Testis (tissue), 3 donors: ENCODE results near the gene CACNB2. TPM values are rescaled to one million over a fixed set of nuclear protein-coding genes. Genes with fewer than 3 reads are reported as not detected.

Experiments
- DNase-seq: peaks from one replicate; pipeline ENCODE4 v3.0.0-alpha.2; 2019
- H3K27ac ChIP-seq, 2 donors: fragments of 200-600 bp; sonication (generic); one replicate each; pipeline ENCODE4 v1.5.1; 2019
- H3K27me3 ChIP-seq: fragments of 200-600 bp; sonication (generic); one replicate; pipeline ENCODE4 v1.5.1; 2019
- H3K36me3 ChIP-seq: fragments of 200-600 bp; sonication (generic); one replicate; pipeline ENCODE4 v1.5.1; 2017; ENCODE audit warnings: low read depth; ENCODE audit errors: missing control alignments
- H3K4me1 ChIP-seq: fragments of 200-600 bp; sonication (generic); one replicate; pipeline ENCODE4 v1.5.1; 2019
- H3K4me3 ChIP-seq, 2 donors: fragments of 200-600 bp; sonication (generic); one replicate each; pipeline ENCODE4 v1.5.1; 2017 to 2019
- H3K9me3 ChIP-seq: fragments of 200-600 bp; sonication (generic); one replicate; pipeline ENCODE4 v1.5.1; 2017
- CTCF ChIP-seq, 3 experiments: fragments of 450-650 bp in 2 of 3; fragments of 200-600 bp in 1 of 3; sonication (generic) in 1 of 3; IDR thresholded peaks; one replicate each; pipeline ENCODE4 v1.5.1; 2016 to 2019; ENCODE audit warnings: antibody characterized with exemption in 3 of 3, mild to moderate bottlenecking in 2 of 3, moderate library complexity in 1 of 3
- POLR2A ChIP-seq: fragments of 450-650 bp; IDR thresholded peaks from one replicate; pipeline ENCODE4 v1.6.1; 2017; ENCODE audit warnings: antibody characterized with exemption, mild to moderate bottlenecking, moderate library complexity
- WGBS, 2 donors: methylation state at CpG; one replicate each; pipeline ENCODE4 v1.1.5; 2018; 5-methylcytosine and 5-hydroxymethylcytosine counted together
- intact Hi-C: fragments of 100-400 bp; cut with DNase I; formaldehyde crosslinking; loops from one replicate; pipeline ENCODE4 v1.15.1; 2023; ENCODE audit warnings: low total_unique reads
- polyA plus RNA-seq: library from polyadenylated mRNA; stranded (reverse); fragments of 350-450 nt; fragmentation: Illumina TruSeq; extraction: RNeasy Lipid Tissue Mini Kit (QIAGEN cat#74804); gene quantifications from one replicate; pipeline ENCODE4 v1.2.3, GENCODE V29; 2014; ENCODE audit warnings: low read depth, low replicate concordance; ENCODE audit not compliant: insufficient read depth
- total RNA-seq, 2 donors: library from RNA; depleted of rRNA; stranded (reverse); fragments of >200 nt; gene quantifications; one replicate each; pipeline ENCODE4 v1.2.3, GENCODE V29; 2016

CACNB2 gene
- total and polyA plus RNA-seq, 3 donors from 2014 or later, result 1.3 to 4.8 (median 1.4) TPM

- TF ChIP-seq POLR2A, result no peak
- no peak for TF ChIP-seq CTCF (IDR thresholded peaks at IDR 0.05)
- no peak overlapping the region for H3K4me3 ChIP-seq
- H3K27ac ChIP-seq, result no peak overlapping the region
- intact Hi-C loops, result no loop called here
- DNase-seq, result no peak
- no peaks in the 10 kb centered on the region for H3K9me3 ChIP-seq
- 46 to 54% methylated on average over 2 of the region's 2 CpGs for WGBS, 2 donors
- H3K4me1 ChIP-seq, result no peaks in the 10 kb centered on the region
- H3K36me3 ChIP-seq, result no peaks in the 10 kb centered on the region
- no peaks in the 10 kb centered on the region for H3K27me3 ChIP-seq
Measured at GRCh38 chr10:18209241-18209640, 69.0 kb downstream of the CACNB2 start.

- Histone ChIP-seq H3K4me1 (no peaks in the 10 kb centered on the region), H3K27ac (no peak overlapping the region), H3K36me3 (no peaks in the 10 kb centered on the region), H3K4me3 (no peak overlapping the region), H3K27me3 (no peaks in the 10 kb centered on the region), H3K9me3 (no peaks in the 10 kb centered on the region)
- no peak for TF ChIP-seq POLR2A
- TF ChIP-seq CTCF (IDR thresholded peaks at IDR 0.05), result no peak
- DNase-seq, result no peak
- WGBS, 2 donors, result 38 to 70% methylated on average over 2 of the region's 2 CpGs
- intact Hi-C loops, result no loop called here
Measured at GRCh38 chr10:18210711-18211110, 70.5 kb downstream of the CACNB2 start.

- no peaks in the 10 kb centered on the region for H3K36me3 ChIP-seq
- H3K27ac ChIP-seq, result no peak overlapping the region
- DNase-seq, result no peak
- TF ChIP-seq POLR2A, result no peak
- 92 to 94% methylated on average over 4 of the region's 4 CpGs for WGBS, 2 donors
- H3K27me3 ChIP-seq, result no peaks in the 10 kb centered on the region
- intact Hi-C loops, result no loop called here
- no peaks in the 10 kb centered on the region for H3K4me1 ChIP-seq
- no peak overlapping the region for H3K4me3 ChIP-seq
- H3K9me3 ChIP-seq, result no peaks in the 10 kb centered on the region
Measured at GRCh38 chr10:18211862-18212261, 71.6 kb downstream of the CACNB2 start.

GRCh38 chr10:18213271-18213670, 73.0 kb downstream of the CACNB2 start:
- H3K4me1 ChIP-seq, result no peaks in the 10 kb centered on the region
- no peak overlapping the region for H3K27ac ChIP-seq
- no peaks in the 10 kb centered on the region for H3K36me3 ChIP-seq
- H3K4me3 ChIP-seq, result no peak overlapping the region
- no peak for TF ChIP-seq POLR2A
- no peak for TF ChIP-seq CTCF (IDR thresholded peaks at IDR 0.05)
- 76 to 89% methylated on average over 4 of the region's 4 CpGs for WGBS, 2 donors
- DNase-seq, result no peak
- H3K9me3 ChIP-seq, result no peaks in the 10 kb centered on the region
- no peaks in the 10 kb centered on the region for H3K27me3 ChIP-seq
- intact Hi-C loops, result no loop called here

GRCh38 chr10:18214691-18215563, 74.7 kb downstream of the CACNB2 start:
- WGBS, 2 donors, result 41 to 52% methylated on average over 10 of the region's 10 CpGs
- Histone ChIP-seq H3K27me3 (no peaks in the 10 kb centered on the region), H3K36me3 (no peaks in the 10 kb centered on the region), H3K4me3 (no peak overlapping the region), H3K4me1 (no peaks in the 10 kb centered on the region), H3K27ac (no peak overlapping the region), H3K9me3 (no peaks in the 10 kb centered on the region)
- intact Hi-C loops, result loop anchor here (5.0 kb wide), 1 partner anchor 368 kb away; no protein-coding TSS in a partner anchor
- peak; percentile 63 to 76 (median 75) for TF ChIP-seq CTCF (IDR thresholded peaks at IDR 0.05)
- no peak for TF ChIP-seq POLR2A
- DNase-seq, result peak; percentile 72
